GM18526 (cell line): ENCODE data around the gene C10orf90.

Experiments
- POLR2A ChIP-seq: IDR thresholded peaks from 3 replicates; pipeline ENCODE4 v1.6.1; 2011; ENCODE audit not compliant: insufficient read length; ENCODE audit errors: extremely low read depth

The C10orf90 gene

GRCh38 chr10:126684171-126684745, 13.8 kb upstream of the C10orf90 start:
- no peak for TF ChIP-seq POLR2A

DNA sequence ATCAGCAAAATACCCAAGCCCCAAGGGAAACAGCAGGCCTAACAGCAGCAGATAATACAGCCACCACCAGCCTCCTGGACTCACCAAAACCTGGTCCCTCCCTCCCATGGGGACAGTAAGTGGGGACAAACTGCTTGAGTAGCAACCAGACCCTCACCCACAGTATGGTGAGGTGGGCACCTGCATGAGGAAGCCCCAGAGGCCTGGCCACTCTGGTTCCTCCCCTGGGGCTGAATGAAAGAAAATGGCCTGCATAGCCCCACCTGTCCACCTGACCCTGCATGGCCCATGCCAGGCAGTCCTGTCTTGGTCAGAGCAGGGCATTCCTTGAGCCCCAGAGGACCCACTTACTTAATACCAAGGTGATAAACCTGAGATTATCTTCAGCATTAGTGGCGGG, 13.0 kb upstream of the C10orf90 start:
- no peak for TF ChIP-seq POLR2A

GRCh38 chr10:126675656-126676438, 5.4 kb upstream of the C10orf90 start:
- no peak for TF ChIP-seq POLR2A

DNA sequence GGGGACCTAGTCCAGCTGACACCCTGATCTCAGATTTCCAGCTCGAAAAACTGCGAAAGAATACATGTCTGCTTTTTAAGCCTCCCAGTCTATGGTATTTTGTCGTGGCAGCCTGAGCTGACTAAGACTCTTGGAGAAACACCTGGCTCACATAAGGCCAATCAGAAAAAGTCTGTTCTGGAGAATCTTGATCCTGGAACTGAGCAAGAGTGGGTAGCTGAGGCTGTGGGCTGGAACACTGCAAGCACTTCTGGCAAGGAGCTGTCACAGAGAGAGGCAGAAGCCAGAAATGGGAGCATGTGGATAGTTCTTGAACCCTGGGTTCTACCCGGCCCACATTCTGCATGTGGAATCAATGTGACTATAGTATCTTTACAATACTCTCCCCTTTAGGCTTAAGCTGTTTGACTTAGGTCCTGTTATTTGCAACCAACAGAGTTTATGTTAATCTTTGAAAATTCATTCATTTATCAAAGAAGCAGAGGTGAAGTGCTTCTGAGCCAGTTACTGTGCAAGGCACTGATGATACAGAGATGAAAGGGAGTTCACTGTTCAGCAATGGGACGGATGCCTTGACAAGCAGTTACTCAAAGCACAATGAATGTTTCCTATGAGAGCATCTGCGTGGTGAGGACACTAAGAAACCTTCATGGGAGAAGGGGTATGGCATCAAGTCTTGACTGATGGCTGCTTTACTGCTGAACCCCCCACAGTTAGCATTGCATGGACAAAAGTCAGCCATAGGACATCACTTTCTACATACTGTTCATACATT, 4.4 kb upstream of the C10orf90 start:
- no peak for TF ChIP-seq POLR2A

GRCh38 chr10:126673565-126673964, 3.1 kb upstream of the C10orf90 start:
- TF ChIP-seq POLR2A: no peak

GRCh38 chr10:126671402-126671975, 996 bp upstream of the C10orf90 start:
- TF ChIP-seq POLR2A: no peak

- TF ChIP-seq POLR2A: no peak
Observed at GRCh38 chr10:126670895-126671261, 385 bp upstream of the C10orf90 start.

DNA sequence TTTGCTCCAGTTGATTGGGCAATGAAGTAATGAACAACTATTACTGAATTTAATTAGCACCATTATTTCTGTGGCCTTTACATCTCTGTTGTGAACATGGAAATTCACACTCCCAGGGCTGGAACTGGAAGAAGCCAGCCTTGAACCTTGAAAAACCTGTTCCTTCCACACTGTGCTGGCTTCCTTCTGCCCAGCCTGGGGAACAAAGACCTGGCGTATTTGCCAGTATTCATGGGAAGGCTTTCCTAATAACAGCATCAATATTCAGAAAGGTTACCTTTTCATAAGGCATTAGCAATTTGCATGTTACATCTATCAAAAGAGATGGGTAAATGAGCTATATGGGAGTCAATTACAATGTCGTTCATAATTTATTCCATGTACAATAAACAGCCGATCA, 1.3 kb downstream of the C10orf90 start:
- TF ChIP-seq POLR2A: no peak

DNA sequence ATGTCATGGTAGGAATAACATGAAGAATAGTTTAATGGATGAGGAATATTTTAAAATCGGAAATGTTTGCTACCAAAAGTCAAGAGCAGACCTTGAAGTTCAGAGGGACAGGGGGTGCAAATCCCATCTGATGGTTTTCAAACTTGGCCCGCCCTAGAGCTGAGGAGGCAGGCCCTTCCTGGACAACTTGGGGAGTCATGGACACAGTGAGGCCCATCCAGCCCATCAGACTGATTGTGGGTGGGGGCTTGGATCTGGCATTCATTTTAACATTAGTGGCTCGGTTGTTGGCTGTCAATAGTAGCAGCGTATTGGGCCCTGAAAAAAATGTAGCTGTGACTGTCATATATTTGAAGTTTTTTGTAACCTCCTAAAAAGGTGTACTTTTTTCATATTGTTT, 2.0 kb downstream of the C10orf90 start:
- TF ChIP-seq POLR2A: no peak

GRCh38 chr10:126667568-126667967, 2.9 kb downstream of the C10orf90 start:
- TF ChIP-seq POLR2A: no peak

- no peak for TF ChIP-seq POLR2A
Observed at GRCh38 chr10:126665207-126665606, 5.3 kb downstream of the C10orf90 start.

GRCh38 chr10:126663880-126664279, 6.6 kb downstream of the C10orf90 start:
- no peak for TF ChIP-seq POLR2A

GRCh38 chr10:126663328-126663727, 7.2 kb downstream of the C10orf90 start:
- TF ChIP-seq POLR2A: no peak

DNA sequence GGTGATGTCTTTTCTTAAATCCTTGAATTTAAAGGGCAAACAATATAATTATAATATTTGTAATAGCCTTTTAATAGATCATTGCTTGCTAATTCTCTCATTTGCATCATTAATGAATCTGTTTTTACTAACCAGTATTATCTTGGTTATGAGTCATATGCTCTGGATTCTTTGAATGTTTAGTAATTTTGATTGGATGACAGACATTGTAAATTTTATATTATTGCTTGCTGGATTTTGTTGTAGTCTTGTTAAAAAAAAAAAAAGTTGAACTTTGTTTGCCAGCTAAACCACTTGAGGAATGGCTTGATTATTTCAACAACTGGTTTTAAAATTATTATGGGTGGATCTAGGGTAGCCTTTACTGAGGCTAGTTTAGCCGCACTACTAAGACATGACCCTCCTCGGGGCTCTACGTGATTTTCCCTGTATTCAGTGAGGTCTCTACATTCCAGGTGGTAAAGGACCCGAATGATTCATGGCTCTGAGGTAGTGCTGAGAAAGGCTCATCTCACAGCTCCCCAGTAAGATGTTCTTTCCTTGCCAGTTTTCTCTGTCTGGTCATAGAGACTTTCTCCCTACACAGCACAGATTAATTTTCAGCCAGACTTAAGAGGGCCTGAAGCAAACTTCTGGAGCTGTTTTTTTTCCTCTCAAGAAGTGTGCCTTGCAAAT, 8.5 kb downstream of the C10orf90 start:
- no peak for TF ChIP-seq POLR2A

- TF ChIP-seq POLR2A: no peak
Observed at GRCh38 chr10:126661356-126661755, 9.1 kb downstream of the C10orf90 start.

DNA sequence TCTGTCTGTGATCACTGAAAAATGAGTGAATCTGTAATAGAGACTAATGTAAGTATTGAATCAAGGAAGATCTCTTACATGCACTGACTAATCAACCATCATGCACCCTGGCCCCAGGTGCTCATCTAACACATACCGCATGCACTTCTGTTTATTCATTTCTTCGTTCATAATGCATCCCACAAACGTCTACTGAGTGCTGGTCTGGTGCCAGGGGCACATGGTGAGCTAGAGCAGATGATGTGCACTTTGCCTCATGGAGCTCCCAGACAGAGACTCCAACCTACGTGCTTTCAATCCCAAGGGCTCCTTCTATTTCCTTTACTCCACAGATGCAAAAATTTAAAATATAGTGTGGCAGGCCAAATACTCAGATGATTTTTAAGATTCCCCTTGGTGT, 10.7 kb downstream of the C10orf90 start:
- TF ChIP-seq POLR2A: no peak

GRCh38 chr10:126658928-126659327, 11.6 kb downstream of the C10orf90 start:
- TF ChIP-seq POLR2A: no peak
